SW 1271 (cell line): ENCODE measurements around the gene MTERF1.
"Not testable (repeated sequence)": the region's sequence is repeated elsewhere in the genome, so short reads cannot be mapped to it uniquely, and the experiment has no call there.

Source experiments
- DNase-seq, 2 experiments: peaks; one replicate each; lab custom pipeline; 2025; lab: John Stamatoyannopoulos, UW

The MTERF1 gene

GRCh38 chr7:91880413-91881241, at the start of gene MTERF1:
Gene MTERF1 (minus strand): TSS chr7:91880702. CDS start chr7:91880083, 619 bp downstream.
- peak; percentile 82 to 92 for DNase-seq

- DNase-seq, result no peak
Measured at GRCh38 chr7:91929463-91929862, 49.0 kb upstream of the MTERF1 start.

GRCh38 chr7:91927912-91928311, 47.4 kb upstream of the MTERF1 start:
- DNase-seq, result no peak

GRCh38 chr7:91922857-91923256, 42.4 kb upstream of the MTERF1 start:
- DNase-seq, result no peak

- DNase-seq, result no peak
Measured at GRCh38 chr7:91918356-91918755, 37.9 kb upstream of the MTERF1 start.

- no peak for DNase-seq
Measured at GRCh38 chr7:91916051-91916440, 35.5 kb upstream of the MTERF1 start.

GRCh38 chr7:91915401-91916050, 35.0 kb upstream of the MTERF1 start:
- DNase-seq, result no peak

GRCh38 chr7:91913612-91914011, 33.1 kb upstream of the MTERF1 start:
- DNase-seq, result no peak

- DNase-seq, result no peak
Measured at GRCh38 chr7:91912494-91912893, 32.0 kb upstream of the MTERF1 start.

GRCh38 chr7:91911121-91911520, 30.6 kb upstream of the MTERF1 start:
- DNase-seq, result no peak

GRCh38 chr7:91910171-91910570, 29.7 kb upstream of the MTERF1 start:
- DNase-seq, result no peak

- no peak for DNase-seq
Measured at GRCh38 chr7:91899563-91899962, 19.1 kb upstream of the MTERF1 start.

- DNase-seq, result no peak
Measured at GRCh38 chr7:91898240-91898992, 17.9 kb upstream of the MTERF1 start.

GRCh38 chr7:91894781-91895480, 14.4 kb upstream of the MTERF1 start:
- no peak for DNase-seq

GRCh38 chr7:91893699-91894098, 13.2 kb upstream of the MTERF1 start:
- not testable (repeated sequence) for DNase-seq

GRCh38 chr7:91892821-91893340, 12.4 kb upstream of the MTERF1 start:
- no peak for DNase-seq

GRCh38 chr7:91892099-91892705, 11.7 kb upstream of the MTERF1 start:
- no peak for DNase-seq

- DNase-seq, result not testable (repeated sequence)
Measured at GRCh38 chr7:91888271-91889175, 8.0 kb upstream of the MTERF1 start.

- not testable (repeated sequence) for DNase-seq
Measured at GRCh38 chr7:91887336-91888213, 7.1 kb upstream of the MTERF1 start.
